Measurements from ENCODE around the gene ZP3. TPM values are rescaled to one million over a fixed set of nuclear protein-coding genes. Genes with fewer than 3 reads are reported as not detected.
"Not testable (repeated sequence)": the region's sequence is repeated elsewhere in the genome, so short reads cannot be mapped to it uniquely, and the experiment has no call there.

The ZP3 gene
- total and polyA plus RNA-seq, 2 of the 13 experiments (the other 11 are each of a cell fraction or from before 2014, with no cell fraction given), result not detected

- H3K27me3 ChIP-seq (ENCODE audit: control insufficient read depth in 1 of 2, insufficient read depth in 2 of 2, low read length in 2 of 2); H3K9ac ChIP-seq (ENCODE audit: insufficient read depth, low read depth, low read length); H3K9me3 ChIP-seq (ENCODE audit: low read length); H3K4me2 ChIP-seq (ENCODE audit: low read depth, low read length); FAIRE-seq; CTCF ChIA-PET (ENCODE audit: low intra/inter-chr PET ratio, low total read pairs); in situ Hi-C loops (cut with HindIII; ENCODE audit: extremely low pct_ligation_motif_present, low pct_unique_long_range_greater_than_20kb); DNase-seq (ENCODE audit: low spot score); H3K4me3 ChIP-seq (replicated peaks in 1 of 3; ENCODE audit: insufficient read depth in 1 of 3, low read depth in 2 of 3, low read length in 3 of 3); H4K20me1 ChIP-seq (ENCODE audit: insufficient read depth, low read length); H3K36me3 ChIP-seq (replicated peaks in 1 of 2; ENCODE audit: control insufficient read depth in 1 of 2, insufficient read depth in 2 of 2, low read length in 2 of 2); H3K4me1 ChIP-seq (ENCODE audit: insufficient read depth, low read length); POLR2A ChIA-PET; ATAC-seq; H3K79me2 ChIP-seq (ENCODE audit: insufficient read depth, low read length); intact Hi-C loops (cut with micrococcal nuclease; ENCODE audit: unreplicated experiment); H3K27ac ChIP-seq (ENCODE audit: extremely low read length, insufficient read depth, low read length); H2AFZ ChIP-seq (ENCODE audit: low read length); BruUV-seq (replicated peaks): not testable (repeated sequence)
- WGBS (ENCODE audit: low lambda C conversion rate), result 50% methylated on average over 4 of the region's 7 CpGs
Measured at GRCh38 chr7:76439120-76439888, 14.6 kb downstream of the ZP3 start.

- in situ Hi-C loops (cut with HindIII; ENCODE audit: extremely low pct_ligation_motif_present, low pct_unique_long_range_greater_than_20kb); H3K4me1 ChIP-seq (ENCODE audit: insufficient read depth, low read length); H3K79me2 ChIP-seq (ENCODE audit: insufficient read depth, low read length); POLR2A ChIA-PET; H3K4me3 ChIP-seq (replicated peaks in 1 of 3; ENCODE audit: insufficient read depth in 1 of 3, low read depth in 2 of 3, low read length in 3 of 3); CTCF ChIA-PET (ENCODE audit: low intra/inter-chr PET ratio, low total read pairs); H4K20me1 ChIP-seq (ENCODE audit: insufficient read depth, low read length); H3K27me3 ChIP-seq (ENCODE audit: control insufficient read depth in 1 of 2, insufficient read depth in 2 of 2, low read length in 2 of 2); BruUV-seq (replicated peaks); DNase-seq (ENCODE audit: low spot score); FAIRE-seq; H3K9me3 ChIP-seq (ENCODE audit: low read length); H2AFZ ChIP-seq (ENCODE audit: low read length); H3K36me3 ChIP-seq (replicated peaks in 1 of 2; ENCODE audit: control insufficient read depth in 1 of 2, insufficient read depth in 2 of 2, low read length in 2 of 2); intact Hi-C loops (cut with micrococcal nuclease; ENCODE audit: unreplicated experiment); H3K4me2 ChIP-seq (ENCODE audit: low read depth, low read length); H3K27ac ChIP-seq (ENCODE audit: extremely low read length, insufficient read depth, low read length); H3K9ac ChIP-seq (ENCODE audit: insufficient read depth, low read depth, low read length); ATAC-seq: not testable (repeated sequence)
- 33% methylated on average over 1 of the region's 4 CpGs for WGBS (ENCODE audit: low lambda C conversion rate)
Measured at GRCh38 chr7:76440404-76440803, 15.7 kb downstream of the ZP3 start.

- ATAC-seq (peak; percentile 81), FAIRE-seq (peak; percentile 90)
- H3K27ac ChIP-seq (ENCODE audit: extremely low read length, insufficient read depth, low read length); DNase-seq (ENCODE audit: low spot score); CTCF ChIA-PET (ENCODE audit: low intra/inter-chr PET ratio, low total read pairs); H3K9me3 ChIP-seq (ENCODE audit: low read length); H3K36me3 ChIP-seq (replicated peaks in 1 of 2; ENCODE audit: control insufficient read depth in 1 of 2, insufficient read depth in 2 of 2, low read length in 2 of 2); H2AFZ ChIP-seq (ENCODE audit: low read length); in situ Hi-C loops (cut with HindIII; ENCODE audit: extremely low pct_ligation_motif_present, low pct_unique_long_range_greater_than_20kb); H3K79me2 ChIP-seq (ENCODE audit: insufficient read depth, low read length); BruUV-seq (replicated peaks); H3K9ac ChIP-seq (ENCODE audit: insufficient read depth, low read depth, low read length); H3K4me1 ChIP-seq (ENCODE audit: insufficient read depth, low read length); H4K20me1 ChIP-seq (ENCODE audit: insufficient read depth, low read length); intact Hi-C loops (cut with micrococcal nuclease; ENCODE audit: unreplicated experiment); H3K4me2 ChIP-seq (ENCODE audit: low read depth, low read length); H3K27me3 ChIP-seq (ENCODE audit: control insufficient read depth in 1 of 2, insufficient read depth in 2 of 2, low read length in 2 of 2); POLR2A ChIA-PET; H3K4me3 ChIP-seq (replicated peaks in 1 of 3; ENCODE audit: insufficient read depth in 1 of 3, low read depth in 2 of 3, low read length in 3 of 3): not testable (repeated sequence)
- no CpG with 5 or more reads among the region's 10 CpGs for WGBS (ENCODE audit: low lambda C conversion rate)
Measured at GRCh38 chr7:76441792-76442191, 17.0 kb downstream of the ZP3 start.

- H2AFZ ChIP-seq (ENCODE audit: low read length); ATAC-seq; POLR2A ChIA-PET; H3K4me3 ChIP-seq (replicated peaks in 1 of 3; ENCODE audit: insufficient read depth in 1 of 3, low read depth in 2 of 3, low read length in 3 of 3); H3K9ac ChIP-seq (ENCODE audit: insufficient read depth, low read depth, low read length); H3K27ac ChIP-seq (ENCODE audit: extremely low read length, insufficient read depth, low read length); H3K4me1 ChIP-seq (ENCODE audit: insufficient read depth, low read length); DNase-seq (ENCODE audit: low spot score); BruUV-seq (replicated peaks); H3K79me2 ChIP-seq (ENCODE audit: insufficient read depth, low read length); in situ Hi-C loops (cut with HindIII; ENCODE audit: extremely low pct_ligation_motif_present, low pct_unique_long_range_greater_than_20kb); H4K20me1 ChIP-seq (ENCODE audit: insufficient read depth, low read length); H3K9me3 ChIP-seq (ENCODE audit: low read length); intact Hi-C loops (cut with micrococcal nuclease; ENCODE audit: unreplicated experiment); H3K4me2 ChIP-seq (ENCODE audit: low read depth, low read length); FAIRE-seq; CTCF ChIA-PET (ENCODE audit: low intra/inter-chr PET ratio, low total read pairs); H3K36me3 ChIP-seq (replicated peaks in 1 of 2; ENCODE audit: control insufficient read depth in 1 of 2, insufficient read depth in 2 of 2, low read length in 2 of 2); H3K27me3 ChIP-seq (ENCODE audit: control insufficient read depth in 1 of 2, insufficient read depth in 2 of 2, low read length in 2 of 2): not testable (repeated sequence)
- 87% methylated on average over 3 of the region's 5 CpGs for WGBS (ENCODE audit: low lambda C conversion rate)
Measured at GRCh38 chr7:76442664-76443446, 18.1 kb downstream of the ZP3 start.
